Epithelial cell of esophagus (primary cell): ENCODE measurements around the gene OSTF1.

Experiments used
- DNase-seq: peaks from one replicate; pipeline ENCODE4 v3.0.0; 2010; ENCODE audit warnings: low read depth
- H3K4me3 ChIP-seq: 2 replicates; pipeline ENCODE4 v1.5.1; 2011; ENCODE audit warnings: mild to moderate bottlenecking, low read length, control low read depth
- TF ChIP-seq, protein P1 (sequence below): IDR thresholded peaks from 2 replicates; pipeline ENCODE4 v1.5.1; 2011; ENCODE audit warnings: low read depth, mild to moderate bottlenecking, low read length, control low read depth, inconsistent platforms; ENCODE audit not compliant: insufficient read depth; ENCODE audit errors: missing control alignments

The OSTF1 gene

GRCh38 chr9:75120686-75121085 lies 32.4 kb downstream of the OSTF1 start:
- TF ChIP-seq, protein P1, sequence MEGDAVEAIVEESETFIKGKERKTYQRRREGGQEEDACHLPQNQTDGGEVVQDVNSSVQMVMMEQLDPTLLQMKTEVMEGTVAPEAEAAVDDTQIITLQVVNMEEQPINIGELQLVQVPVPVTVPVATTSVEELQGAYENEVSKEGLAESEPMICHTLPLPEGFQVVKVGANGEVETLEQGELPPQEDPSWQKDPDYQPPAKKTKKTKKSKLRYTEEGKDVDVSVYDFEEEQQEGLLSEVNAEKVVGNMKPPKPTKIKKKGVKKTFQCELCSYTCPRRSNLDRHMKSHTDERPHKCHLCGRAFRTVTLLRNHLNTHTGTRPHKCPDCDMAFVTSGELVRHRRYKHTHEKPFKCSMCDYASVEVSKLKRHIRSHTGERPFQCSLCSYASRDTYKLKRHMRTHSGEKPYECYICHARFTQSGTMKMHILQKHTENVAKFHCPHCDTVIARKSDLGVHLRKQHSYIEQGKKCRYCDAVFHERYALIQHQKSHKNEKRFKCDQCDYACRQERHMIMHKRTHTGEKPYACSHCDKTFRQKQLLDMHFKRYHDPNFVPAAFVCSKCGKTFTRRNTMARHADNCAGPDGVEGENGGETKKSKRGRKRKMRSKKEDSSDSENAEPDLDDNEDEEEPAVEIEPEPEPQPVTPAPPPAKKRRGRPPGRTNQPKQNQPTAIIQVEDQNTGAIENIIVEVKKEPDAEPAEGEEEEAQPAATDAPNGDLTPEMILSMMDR, result no peak
- no peak overlapping the region for H3K4me3 ChIP-seq
- no peak for DNase-seq

DNA sequence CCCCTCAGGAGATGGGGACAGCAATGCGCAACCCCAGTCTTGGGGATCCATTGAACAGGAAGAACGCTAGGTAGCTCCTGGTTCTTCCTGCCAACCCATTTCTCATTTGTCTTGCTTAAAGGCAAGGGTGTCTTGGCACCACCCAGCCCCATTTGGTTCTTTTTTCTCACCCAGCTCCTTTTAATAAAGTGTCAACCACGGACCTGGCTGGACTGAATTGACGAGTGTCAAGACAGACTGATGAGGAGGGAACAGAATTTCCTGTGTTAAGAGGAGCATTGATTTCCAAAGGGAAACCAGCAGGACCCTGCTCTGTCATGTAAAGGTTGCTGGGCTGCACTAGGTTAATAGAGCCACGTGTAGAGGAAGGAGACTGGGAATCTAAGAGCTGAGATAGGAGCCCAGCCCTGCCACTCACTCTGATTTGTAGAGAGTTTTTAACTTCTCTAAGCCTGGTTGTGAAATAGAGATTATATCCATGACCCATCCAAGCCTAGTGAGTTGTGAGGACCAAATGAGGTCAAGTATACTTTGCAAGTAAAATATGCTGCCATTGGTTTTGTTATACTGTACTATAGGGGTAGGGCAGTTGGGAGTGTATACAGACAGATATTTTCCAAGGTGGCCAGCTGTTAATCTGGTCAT lies 33.7 kb downstream of the OSTF1 start:
- no peak for DNase-seq
- no peak overlapping the region for H3K4me3 ChIP-seq
- TF ChIP-seq, protein P1, result no peak

DNA sequence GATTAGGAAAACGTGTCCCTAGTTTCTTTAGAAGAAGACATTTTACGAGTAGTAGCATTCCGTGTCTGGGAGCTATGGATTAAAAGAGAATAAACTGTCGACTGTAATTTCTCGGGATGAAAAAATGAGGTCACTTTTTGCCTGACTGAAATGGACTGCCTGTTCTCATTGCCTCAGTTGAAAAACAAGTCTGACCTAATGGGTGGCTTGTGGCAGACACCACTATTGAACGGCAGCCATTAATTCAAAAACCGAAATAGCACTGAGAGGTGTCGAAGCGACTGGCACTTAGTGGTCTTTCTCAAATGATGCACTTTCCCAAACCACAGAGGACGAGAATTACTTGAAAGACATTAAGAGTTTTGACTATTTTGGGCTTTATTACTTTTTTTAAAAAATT lies 35.4 kb downstream of the OSTF1 start:
- no peak for DNase-seq
- no peak overlapping the region for H3K4me3 ChIP-seq
- TF ChIP-seq, protein P1, result no peak

GRCh38 chr9:75128535-75128934 lies 40.2 kb downstream of the OSTF1 start:
- no peak for DNase-seq
- TF ChIP-seq, protein P1, result no peak
- no peak overlapping the region for H3K4me3 ChIP-seq

DNA sequence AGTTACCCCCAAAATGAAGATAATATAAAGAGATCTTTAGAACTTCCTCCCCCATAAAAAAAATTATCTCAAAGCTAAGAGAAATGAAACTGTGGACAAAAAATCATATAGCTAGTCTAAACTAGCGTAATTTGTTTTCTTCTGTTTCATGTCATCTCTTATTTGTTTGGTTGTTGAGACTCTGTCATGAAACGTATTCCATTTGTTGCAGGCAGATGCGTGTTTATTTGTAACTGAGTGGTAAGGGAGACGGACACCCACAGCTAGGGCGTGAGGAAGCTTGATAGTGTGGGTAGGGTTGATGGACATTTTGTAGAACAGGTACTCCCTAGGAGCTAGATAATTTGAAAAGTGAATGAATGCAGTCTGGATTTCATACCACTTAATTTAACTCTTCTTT lies 41.9 kb downstream of the OSTF1 start:
- no peak overlapping the region for H3K4me3 ChIP-seq
- no peak for DNase-seq
- TF ChIP-seq, protein P1, result no peak

- H3K4me3 ChIP-seq, result no peak overlapping the region
- no peak for DNase-seq
- TF ChIP-seq, protein P1, result no peak
Measured at GRCh38 chr9:75130621-75131230, 42.4 kb downstream of the OSTF1 start.

DNA sequence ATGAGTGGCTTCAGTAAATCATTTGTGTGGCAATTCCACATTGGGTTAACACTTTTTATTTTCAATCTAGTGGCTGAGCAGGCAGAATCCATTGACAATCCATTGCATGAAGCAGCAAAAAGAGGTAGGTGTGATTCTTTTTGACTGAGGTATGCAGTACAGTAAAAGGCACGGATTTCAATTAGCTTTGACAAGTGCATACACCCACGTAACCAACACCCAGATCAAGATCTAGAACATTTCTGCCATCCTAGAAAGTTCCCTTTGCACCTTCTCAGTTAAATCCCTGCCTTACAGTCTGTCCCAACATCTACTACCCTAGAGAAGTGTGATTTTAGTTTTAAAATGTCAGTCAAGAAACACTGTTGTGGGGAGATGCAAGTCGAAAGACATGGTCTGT lies 43.4 kb downstream of the OSTF1 start:
- DNase-seq, result no peak
- TF ChIP-seq, protein P1, result no peak
- no peak overlapping the region for H3K4me3 ChIP-seq
